ENCODE results near the gene GPRIN3. TPM values are rescaled to one million over a fixed set of nuclear protein-coding genes. Genes with fewer than 3 reads are reported as not detected.

GPRIN3 gene
- total RNA-seq, 3 donors from 2014 or later, result 3.3 to 13.2 (median 4.0) TPM

GRCh38 chr4:89351201-89351600, 43.6 kb upstream of the GPRIN3 start:
- Histone ChIP-seq H3K9me3 (peaks cover 9 to 15% of the 10 kb centered on the region in 2 donors), H3K4me3 (no peak overlapping the region), H3K4me1 (no peaks in the 10 kb centered on the region), H3K36me3 (no peaks in the 10 kb centered on the region), H3K27me3 (no peaks in the 10 kb centered on the region), H3K27ac (no peak overlapping the region)
- DNase-seq (ENCODE audit: low spot score in 2 of 2), result no peak
- TF ChIP-seq CTCF (IDR thresholded peaks at IDR 0.05) (no peak), POLR2AphosphoS5 (IDR thresholded peaks at IDR 0.05) (no peak), POLR2A (IDR thresholded peaks at IDR 0.05) (no peak)
- intact Hi-C loops (cut with DNase I; ENCODE audit: low total_unique reads), result no loop called here

DNA sequence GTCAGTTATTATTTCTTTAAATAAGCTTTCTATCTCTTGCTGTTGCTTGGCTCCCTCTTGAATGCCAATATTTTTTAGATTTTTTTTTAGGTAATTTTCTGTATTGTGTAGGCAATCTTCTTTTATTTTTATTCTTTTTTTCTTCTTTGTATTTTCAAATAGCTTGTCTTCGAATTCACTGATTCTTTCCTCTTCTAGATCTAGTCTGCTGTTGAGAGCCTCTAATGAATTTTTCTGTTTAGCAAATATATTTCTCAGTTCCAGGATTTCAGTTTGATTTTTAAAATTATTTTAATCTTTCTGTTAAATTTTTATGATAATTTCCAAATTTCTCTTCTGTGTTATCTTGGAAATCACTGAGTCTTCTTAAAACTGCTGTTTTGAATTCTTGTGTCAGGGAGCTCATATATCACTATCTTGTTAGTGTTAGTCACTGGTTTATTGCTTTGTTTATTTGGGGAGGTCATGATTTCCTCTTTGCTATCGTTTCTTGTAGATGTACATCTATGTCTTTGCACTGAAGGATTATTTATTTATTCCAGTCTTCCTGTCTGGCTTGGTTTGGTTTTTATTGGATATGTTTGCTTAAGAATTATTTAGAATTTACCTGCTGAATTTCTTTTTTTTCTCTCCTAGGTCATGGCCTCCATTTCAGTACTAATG, 39.9 kb upstream of the GPRIN3 start:
- H3K4me1 ChIP-seq, result no peaks in the 10 kb centered on the region
- H3K4me3 ChIP-seq, result no peak overlapping the region
- DNase-seq (ENCODE audit: low spot score in 2 of 2), result no peak
- peaks cover 9 to 15% of the 10 kb centered on the region in 2 donors for H3K9me3 ChIP-seq
- H3K27ac ChIP-seq, result no peak overlapping the region
- no peak for TF ChIP-seq POLR2AphosphoS5 (IDR thresholded peaks at IDR 0.05)
- TF ChIP-seq CTCF (IDR thresholded peaks at IDR 0.05), result no peak
- no peak for TF ChIP-seq POLR2A (IDR thresholded peaks at IDR 0.05)
- intact Hi-C loops (cut with DNase I; ENCODE audit: low total_unique reads), result no loop called here
- no peaks in the 10 kb centered on the region for H3K27me3 ChIP-seq
- H3K36me3 ChIP-seq, result no peaks in the 10 kb centered on the region

GRCh38 chr4:89344571-89344970, 37.0 kb upstream of the GPRIN3 start:
- DNase-seq (ENCODE audit: low spot score in 2 of 2), result no peak
- no peak overlapping the region for H3K27ac ChIP-seq
- intact Hi-C loops (cut with DNase I; ENCODE audit: low total_unique reads), result no loop called here
- no peaks in the 10 kb centered on the region for H3K27me3 ChIP-seq
- H3K9me3 ChIP-seq, result peaks cover 9 to 15% of the 10 kb centered on the region in 2 donors
- H3K4me3 ChIP-seq, result no peak overlapping the region
- TF ChIP-seq POLR2A (IDR thresholded peaks at IDR 0.05), result no peak
- no peak for TF ChIP-seq CTCF (IDR thresholded peaks at IDR 0.05)
- TF ChIP-seq POLR2AphosphoS5 (IDR thresholded peaks at IDR 0.05), result no peak
- no peaks in the 10 kb centered on the region for H3K36me3 ChIP-seq
- H3K4me1 ChIP-seq, result no peaks in the 10 kb centered on the region

- no peak overlapping the region for H3K4me3 ChIP-seq
- no peaks in the 10 kb centered on the region for H3K9me3 ChIP-seq
- no peak for DNase-seq (ENCODE audit: low spot score in 2 of 2)
- H3K27me3 ChIP-seq, result no peaks in the 10 kb centered on the region
- H3K36me3 ChIP-seq, result no peaks in the 10 kb centered on the region
- TF ChIP-seq CTCF (IDR thresholded peaks at IDR 0.05) (no peak), POLR2A (IDR thresholded peaks at IDR 0.05) (no peak), POLR2AphosphoS5 (IDR thresholded peaks at IDR 0.05) (no peak)
- intact Hi-C loops (cut with DNase I; ENCODE audit: low total_unique reads), result no loop called here
- H3K4me1 ChIP-seq, result no peaks in the 10 kb centered on the region
- no peak overlapping the region for H3K27ac ChIP-seq
These were observed 30.6 kb upstream of the GPRIN3 start for GRCh38 chr4:89338206-89338605.

- H3K9me3 ChIP-seq, result no peaks in the 10 kb centered on the region
- H3K4me1 ChIP-seq, result no peaks in the 10 kb centered on the region
- H3K4me3 ChIP-seq, result no peak overlapping the region
- H3K27me3 ChIP-seq, result no peaks in the 10 kb centered on the region
- H3K27ac ChIP-seq, result no peak overlapping the region
- intact Hi-C loops (cut with DNase I; ENCODE audit: low total_unique reads), result no loop called here
- no peak for DNase-seq (ENCODE audit: low spot score in 2 of 2)
- no peak for TF ChIP-seq CTCF (IDR thresholded peaks at IDR 0.05)
- no peak for TF ChIP-seq POLR2AphosphoS5 (IDR thresholded peaks at IDR 0.05)
- no peak for TF ChIP-seq POLR2A (IDR thresholded peaks at IDR 0.05)
- no peaks in the 10 kb centered on the region for H3K36me3 ChIP-seq
These were observed 30.1 kb upstream of the GPRIN3 start for GRCh38 chr4:89337681-89338080.
